Brain microvascular endothelial cell (primary cell): Measurements from ENCODE around the gene EML3.
"Not testable (repeated sequence)": the region's sequence is repeated elsewhere in the genome, so short reads cannot be mapped to it uniquely, and the experiment has no call there.

Experiments
- DNase-seq: peaks from one replicate; pipeline ENCODE4 v3.0.0-alpha.2; 2020
- H3K27ac ChIP-seq: fragments of 250-450 bp; sonication (Bioruptor Pico); 2 replicates; pipeline ENCODE4 v1.5.1; 2020; ENCODE audit warnings: mild to moderate bottlenecking, moderate library complexity
- H3K27me3 ChIP-seq: fragments of 250-450 bp; sonication (Bioruptor Pico); replicated peaks from 2 replicates; pipeline ENCODE4 v1.5.1; 2020; ENCODE audit warnings: mild to moderate bottlenecking
- H3K36me3 ChIP-seq: fragments of 250-450 bp; sonication (Bioruptor Pico); replicated peaks from 2 replicates; pipeline ENCODE4 v1.5.1; 2020; ENCODE audit warnings: mild to moderate bottlenecking
- H3K4me3 ChIP-seq: 2 replicates; pipeline ENCODE4 v1.5.1; 2011; ENCODE audit warnings: low read depth, mild to moderate bottlenecking, control low read depth, low read length, moderate library complexity
- CTCF ChIP-seq: IDR thresholded peaks from 2 replicates; pipeline ENCODE4 v1.5.1; 2011; ENCODE audit warnings: low read depth, mild to moderate bottlenecking, moderate library complexity, low read length, control low read depth, inconsistent platforms; ENCODE audit errors: missing control alignments
- in situ Hi-C: cut with HindIII; loops from 2 replicates; pipeline ENCODE4 v1.10.0; 2017; ENCODE audit warnings: low sequenced_read_pairs, low pct_ligation_motif_present

EML3 gene

GRCh38 chr11:62622476-62623089 lies 10.0 kb upstream of the EML3 start:
- in situ Hi-C loops, result no loop called here

GRCh38 chr11:62621567-62622470 lies 9.2 kb upstream of the EML3 start, which contains the start of gene B3GAT3:
Gene B3GAT3 (minus strand): TSS chr11:62621986. CDS start chr11:62621947, 39 bp downstream.
- TF ChIP-seq CTCF, result peak; percentile 18
- in situ Hi-C loops, result no loop called here
- Histone ChIP-seq H3K27me3 (no peaks in the 10 kb centered on the region), H3K27ac (peak within 1 kb of the TSS; percentile 40), H3K4me3 (peak within 1 kb of the TSS; percentile 78), H3K36me3 (peaks cover 23% of the 10 kb centered on the region)
- DNase-seq, result peak; percentile 96

More at GRCh38 chr11:62622476-62623089, 10.0 kb upstream of the EML3 start:
- Histone ChIP-seq H3K36me3 (peaks cover 24% of the 10 kb centered on the region), H3K27ac (peak overlapping the region; percentile 40), H3K27me3 (no peaks in the 10 kb centered on the region), H3K4me3 (no peak overlapping the region)
- no peak for TF ChIP-seq CTCF
- DNase-seq, result no peak

DNA sequence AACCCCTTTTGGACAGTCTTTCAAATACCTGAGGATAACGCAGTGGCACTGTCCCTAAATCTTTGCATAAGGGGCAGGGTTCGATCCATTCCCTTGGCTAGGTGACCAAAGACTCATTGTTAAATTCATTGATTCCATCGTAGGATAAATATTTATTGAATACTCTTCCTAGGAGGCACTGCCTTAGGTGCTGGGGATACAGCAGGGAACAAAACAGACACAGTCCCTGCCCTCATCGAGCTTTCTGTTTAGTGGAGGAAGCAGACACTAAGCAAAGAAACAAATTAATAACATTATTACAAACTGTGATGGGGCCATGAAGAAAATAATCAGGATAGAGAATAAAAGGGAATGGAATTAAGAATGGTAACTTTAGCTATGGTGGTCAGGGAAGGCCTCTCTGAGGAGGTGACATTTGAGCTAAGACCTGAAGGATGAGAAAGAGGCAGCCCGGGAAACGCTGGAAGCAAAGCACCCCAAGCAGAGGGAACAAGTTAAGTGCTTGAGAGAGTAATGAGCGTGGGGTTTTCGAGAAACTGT lies 8.5 kb upstream of the EML3 start:
- H3K27me3 ChIP-seq, result no peaks in the 10 kb centered on the region
- H3K36me3 ChIP-seq, result peaks cover 23% of the 10 kb centered on the region
- H3K4me3 ChIP-seq, result peak overlapping the region; percentile 78
- in situ Hi-C loops, result no loop called here
- TF ChIP-seq CTCF, result no peak
- H3K27ac ChIP-seq, result peak overlapping the region; percentile 40
- DNase-seq, result no peak

GRCh38 chr11:62616957-62617356 lies 4.4 kb upstream of the EML3 start:
- in situ Hi-C loops, H3K27ac ChIP-seq, DNase-seq, H3K4me3 ChIP-seq, H3K27me3 ChIP-seq: not testable (repeated sequence)
- peaks cover 12% of the 10 kb centered on the region for H3K36me3 ChIP-seq

DNA sequence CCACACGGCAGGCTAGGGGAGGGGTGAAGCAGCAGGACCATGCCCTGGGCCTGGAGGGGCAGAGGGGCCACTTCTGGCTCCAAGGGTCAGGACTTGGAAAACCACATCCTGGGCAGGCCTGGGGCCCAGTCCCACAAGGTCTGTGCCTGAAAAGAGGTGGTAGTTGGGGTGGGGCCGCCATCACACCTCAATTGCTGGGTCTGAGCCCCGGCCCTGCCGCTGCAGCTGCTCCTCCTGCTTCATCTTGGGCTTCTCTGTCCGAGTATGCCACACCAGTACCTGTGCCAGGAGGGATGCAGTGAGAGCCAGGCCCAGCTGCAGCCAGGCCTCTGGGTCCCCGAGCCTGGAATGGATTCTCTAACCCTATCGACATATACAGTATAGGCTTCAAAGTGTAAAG lies 2.9 kb upstream of the EML3 start:
- no peak overlapping the region for H3K4me3 ChIP-seq
- TF ChIP-seq CTCF, result no peak
- in situ Hi-C loops, result no loop called here
- no peak overlapping the region for H3K27ac ChIP-seq
- H3K36me3 ChIP-seq, result peaks cover 12% of the 10 kb centered on the region
- H3K27me3 ChIP-seq, result no peaks in the 10 kb centered on the region
- DNase-seq, result no peak

DNA sequence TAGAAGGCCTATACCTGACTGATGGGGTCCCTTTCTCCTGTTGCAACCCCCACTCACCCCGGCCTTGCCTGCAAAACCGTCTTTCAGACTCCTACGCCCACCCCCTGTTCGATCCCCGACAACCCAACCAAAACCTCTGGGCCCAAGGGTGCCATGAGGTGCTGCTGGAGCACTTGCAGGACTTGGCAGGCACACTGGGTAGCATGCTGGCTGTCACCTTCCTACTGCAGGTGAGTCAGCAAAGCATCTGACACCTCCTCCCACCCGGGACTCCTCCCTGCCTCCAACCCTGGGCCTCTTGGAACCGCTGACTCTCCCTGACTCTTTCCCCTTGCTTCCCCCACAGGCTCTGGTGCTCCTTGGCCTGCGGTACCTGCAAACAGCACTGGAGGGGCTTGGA lies 1.7 kb upstream of the EML3 start:
- H3K27me3 ChIP-seq, result no peaks in the 10 kb centered on the region

More for the DNA sequence above, 1.7 kb upstream of the EML3 start:
- Histone ChIP-seq H3K36me3 (peaks cover 10% of the 10 kb centered on the region), H3K27ac (no peak overlapping the region), H3K4me3 (no peak overlapping the region)
- in situ Hi-C loops, result no loop called here
- DNase-seq, result no peak
- TF ChIP-seq CTCF, result no peak
